Adrenal gland (tissue), 12 donors: ENCODE results near the gene RAD51. TPM values are rescaled to one million over a fixed set of nuclear protein-coding genes. Genes with fewer than 3 reads are reported as not detected.
A peak's percentile ranks its signal among the peaks of the same experiment; 100 is the strongest.

Source experiments
- DNase-seq, 7 donors: peaks; one replicate each; pipeline ENCODE4 v3.0.0-alpha.2; 2019 to 2020
- H3K27ac ChIP-seq, 5 donors: fragments of 200-600 bp; sonication (generic) in 4 of 5; 1 replicate in 3 of 5; 2 replicates in 2 of 5; pipeline versions ENCODE4 v1.5.1 to v1.8.0; 2016 to 2020; ENCODE audit warnings: mild to moderate bottlenecking in 1 of 5
- H3K27me3 ChIP-seq: fragments of 200-600 bp; 2 replicates; pipeline ENCODE4 v1.8.0; 2021
- H3K36me3 ChIP-seq, 2 donors: fragments of 200-600 bp; replicated peaks in 1 of 2; 1 replicate in 1 of 2; 2 replicates in 1 of 2; pipeline versions ENCODE4 v1.5.1 to v1.8.0; 2018 to 2022
- H3K4me1 ChIP-seq, 2 donors: fragments of 200-600 bp; replicated peaks in 1 of 2; 1 replicate in 1 of 2; 2 replicates in 1 of 2; pipeline versions ENCODE4 v1.5.1 to v1.8.0; 2018 to 2021
- H3K4me3 ChIP-seq, 4 donors: fragments of 200-600 bp; sonication (generic) in 3 of 4; one replicate each; pipeline ENCODE4 v1.5.1; 2016 to 2018
- H3K9me3 ChIP-seq, 3 donors: fragments of 200-600 bp; sonication (generic) in 1 of 3; replicated peaks in 1 of 3; 1 replicate in 2 of 3; 2 replicates in 1 of 3; pipeline versions ENCODE4 v1.5.1 to v1.8.0; 2016 to 2021
- CTCF ChIP-seq, 6 experiments: fragments of 450-650 bp in 4 of 6; fragments of 200-600 bp in 2 of 6; sonication (generic) in 1 of 6; IDR thresholded peaks; 1 replicate in 5 of 6; 2 replicates in 1 of 6; pipeline versions ENCODE4 v1.5.1 to v1.8.0; 2016 to 2021; ENCODE audit warnings: antibody characterized with exemption in 6 of 6, mild to moderate bottlenecking in 2 of 6, moderate library complexity in 1 of 6
- POLR2A ChIP-seq, 2 donors: fragments of 450-650 bp; IDR thresholded peaks; one replicate each; pipeline ENCODE4 v1.6.1; 2017; ENCODE audit warnings: antibody characterized with exemption in 2 of 2, mild to moderate bottlenecking in 2 of 2, moderate library complexity in 1 of 2
- WGBS, 4 donors: extraction: QIAGEN DNeasy Blood & Tissue Kit in 2 of 4; methylation state at CpG; one replicate each; pipeline versions ENCODE4 v1.1.5 to v1.1.7; 2013 to 2017; 5-methylcytosine and 5-hydroxymethylcytosine counted together
- intact Hi-C, 2 donors: fragments of 100-400 bp; cut with DNase I; formaldehyde crosslinking; loops; one replicate each; pipeline versions ENCODE4 v1.14.1 to v1.15.0; 2022 to 2023
- polyA plus RNA-seq, 3 donors: library from polyadenylated mRNA; stranded (reverse); fragments of 200-250 nt in 2 of 3; fragments of 350-450 nt in 1 of 3; fragmentation: Illumina TruSeq in 1 of 3; extraction: RNeasy Lipid Tissue Mini Kit (QIAGEN cat#74804) in 1 of 3; gene quantifications; one replicate each; pipeline ENCODE4 v1.2.3, GENCODE V29; 2013 to 2014
- total RNA-seq, 9 donors: library from RNA; depleted of rRNA in 4 of 9; stranded (reverse); fragments of >200 nt in 4 of 9; fragments of 120-200 nt in 1 of 9; fragmentation: NEBNext Ultra II Directional in 1 of 9; extraction: Animal tissue kit (Norgen Biotek cat#: 25700) in 1 of 9; gene quantifications; one replicate each; pipeline versions ENCODE4 v1.1.0 to v1.2.4, GENCODE V29; 2013 to 2023
- donor health status: healthy with polysubstance abuse.
- donor health status: Bipolar disorder and iron deficiency.
- donor health status: DM: yes; HTN: yes; CAD: no.
- donor health status: DM: no; HTN: no; CAD: no.
- donor health status: DM: no; HTN: no; CAD: no.
- donor health status: DM: yes; HTN: yes; CAD: no.

RAD51 gene
- total and polyA plus RNA-seq, 12 donors = 0.47 to 5.2 (median 0.82) TPM; not detected in 3

GRCh38 chr15:40764629-40765103 lies 69.7 kb downstream of the RAD51 start:
- no peaks in the 10 kb centered on the region for H3K36me3 ChIP-seq
- 20 to 30% (median 26%) methylated on average over 6 to 8 of the region's 8 CpGs for WGBS, 4 donors
- TF ChIP-seq CTCF (IDR thresholded peaks at IDR 0.05) = no peak
- peak in 2 of 7 donors; percentile 58 to 70 for DNase-seq
- no peaks in the 10 kb centered on the region for H3K9me3 ChIP-seq
- intact Hi-C loops = no loop called here
- peak overlapping the region; percentile 25 to 88 (median 60) for H3K27ac ChIP-seq
- peak overlapping the region in 2 of 4 donors; percentile 9 to 52 for H3K4me3 ChIP-seq
- peaks cover 44 to 52% of the 10 kb centered on the region in 2 donors for H3K4me1 ChIP-seq
- no peaks in the 10 kb centered on the region for H3K27me3 ChIP-seq

GRCh38 chr15:40766194-40766815 lies 71.3 kb downstream of the RAD51 start:
- intact Hi-C loops = no loop called here
- Histone ChIP-seq H3K27ac (peak overlapping the region in 3 of 5 donors; percentile 13 to 88 (median 78)), H3K27me3 (no peaks in the 10 kb centered on the region), H3K4me3 (no peak overlapping the region), H3K4me1 (peaks cover 46 to 55% of the 10 kb centered on the region in 2 donors), H3K9me3 (no peaks in the 10 kb centered on the region), H3K36me3 (no peaks in the 10 kb centered on the region)
- TF ChIP-seq POLR2A (IDR thresholded peaks at IDR 0.05) (no peak), CTCF (IDR thresholded peaks at IDR 0.05) (no peak)
- DNase-seq = peak in 1 of 7 donors; percentile 18
- 45 to 74% (median 52%) methylated on average over 5 to 7 of the region's 7 CpGs for WGBS, 4 donors

- 68 to 69% (median 68%) methylated on average over 20 to 32 of the region's 32 CpGs for WGBS, 4 donors
- no peaks in the 10 kb centered on the region for H3K27me3 ChIP-seq
- H3K9me3 ChIP-seq = no peaks in the 10 kb centered on the region
- TF ChIP-seq POLR2A (IDR thresholded peaks at IDR 0.05) (peak in 1 of 2 donors; percentile 20), CTCF (IDR thresholded peaks at IDR 0.05) (no peak)
- intact Hi-C loops = no loop called here
- peak; percentile 59 to 90 (median 85) for DNase-seq
- H3K4me3 ChIP-seq = no peak overlapping the region
- H3K27ac ChIP-seq = peak overlapping the region in 2 of 5 donors; percentile 78 to 88
- peaks cover 0 to 7% of the 10 kb centered on the region in 2 donors for H3K36me3 ChIP-seq
- H3K4me1 ChIP-seq = peaks cover 46 to 55% of the 10 kb centered on the region in 2 donors
These were observed 72.2 kb downstream of the RAD51 start for GRCh38 chr15:40766906-40767837.

GRCh38 chr15:40767838-40768500 lies 73.0 kb downstream of the RAD51 start:
- Histone ChIP-seq H3K4me1 (peaks cover 46 to 52% of the 10 kb centered on the region in 2 donors), H3K27me3 (no peaks in the 10 kb centered on the region), H3K36me3 (peaks cover 0 to 13% of the 10 kb centered on the region in 2 donors), H3K4me3 (no peak overlapping the region), H3K9me3 (no peaks in the 10 kb centered on the region), H3K27ac (no peak overlapping the region)
- WGBS, 4 donors = 89 to 95% (median 93%) methylated on average over 28 to 29 of the region's 29 CpGs
- DNase-seq = no peak
- intact Hi-C loops = no loop called here
- no peak for TF ChIP-seq CTCF (IDR thresholded peaks at IDR 0.05)
- no peak for TF ChIP-seq POLR2A (IDR thresholded peaks at IDR 0.05)
